GM18909 (cell line): Measurements from ENCODE around the gene PCCA.
A peak's percentile ranks its signal among the peaks of the same experiment; 100 is the strongest.
"Not testable (repeated sequence)": the region's sequence is repeated elsewhere in the genome, so short reads cannot be mapped to it uniquely, and the experiment has no call there.

Experiments
- ATAC-seq: cut with Tn5 transposase; IDR thresholded peaks from one replicate; pipeline ENCODE4 v1.9.1; 2021; ENCODE audit warnings: mild to moderate bottlenecking; ENCODE audit not compliant: unreplicated experiment, poor library complexity

The PCCA gene

GRCh38 chr13:100552755-100553154 lies 463.9 kb downstream of the PCCA start:
- ATAC-seq: no peak

GRCh38 chr13:100559886-100560285 lies 471.0 kb downstream of the PCCA start:
- ATAC-seq: no peak

GRCh38 chr13:100560498-100561157 lies 471.7 kb downstream of the PCCA start:
- ATAC-seq: no peak

- ATAC-seq: no peak
Observed at GRCh38 chr13:100561158-100561499, 472.2 kb downstream of the PCCA start.

- ATAC-seq: no peak
Observed at GRCh38 chr13:100561599-100562204, 472.8 kb downstream of the PCCA start.

- ATAC-seq: no peak
Observed at GRCh38 chr13:100563779-100564178, 474.9 kb downstream of the PCCA start.

GRCh38 chr13:100564444-100565223 lies 475.7 kb downstream of the PCCA start:
- ATAC-seq: no peak

- no peak for ATAC-seq
Observed at GRCh38 chr13:100565286-100565685, 476.4 kb downstream of the PCCA start.

GRCh38 chr13:100566543-100566942 lies 477.6 kb downstream of the PCCA start:
- ATAC-seq: no peak

- peak; percentile 97 for ATAC-seq
Observed at GRCh38 chr13:100573121-100573520, 484.2 kb downstream of the PCCA start.

GRCh38 chr13:100577239-100577638 lies 488.3 kb downstream of the PCCA start:
- ATAC-seq: not testable (repeated sequence)
